Germinal center (tissue), 1 donor: Measurements from ENCODE around the gene COLEC12.

ENCODE experiments used
- DNase-seq: peaks from one replicate; pipeline ENCODE4 v3.0.0; 2012; ENCODE audit warnings: mixed read lengths, low spot score

The COLEC12 gene

GRCh38 chr18:438571-438970 is 61.9 kb downstream of the COLEC12 start:
- no peak for DNase-seq

GRCh38 chr18:435940-436339 is 64.6 kb downstream of the COLEC12 start:
- no peak for DNase-seq

- no peak for DNase-seq
Measured at GRCh38 chr18:434410-434809, 66.1 kb downstream of the COLEC12 start.

- no peak for DNase-seq
Measured at GRCh38 chr18:433960-434359, 66.5 kb downstream of the COLEC12 start.

- DNase-seq, result no peak
Measured at GRCh38 chr18:433298-433697, 67.2 kb downstream of the COLEC12 start.

- DNase-seq, result no peak
Measured at GRCh38 chr18:432791-433190, 67.7 kb downstream of the COLEC12 start.

GRCh38 chr18:429030-429429 is 71.5 kb downstream of the COLEC12 start:
- DNase-seq, result no peak

- no peak for DNase-seq
Measured at GRCh38 chr18:427005-427404, 73.5 kb downstream of the COLEC12 start.

GRCh38 chr18:425106-425745 is 75.3 kb downstream of the COLEC12 start:
- DNase-seq, result no peak

- no peak for DNase-seq
Measured at GRCh38 chr18:424668-425067, 75.8 kb downstream of the COLEC12 start.

- no peak for DNase-seq
Measured at GRCh38 chr18:424071-424661, 76.3 kb downstream of the COLEC12 start.

- no peak for DNase-seq
Measured at GRCh38 chr18:422966-423365, 77.5 kb downstream of the COLEC12 start.

- no peak for DNase-seq
Measured at GRCh38 chr18:421247-422155, 79.0 kb downstream of the COLEC12 start.

- no peak for DNase-seq
Measured at GRCh38 chr18:420661-421246, 79.7 kb downstream of the COLEC12 start.

GRCh38 chr18:419541-420175 is 80.8 kb downstream of the COLEC12 start:
- DNase-seq, result no peak

- DNase-seq, result no peak
Measured at GRCh38 chr18:417495-417894, 83.0 kb downstream of the COLEC12 start.

- DNase-seq, result no peak
Measured at GRCh38 chr18:416930-417329, 83.6 kb downstream of the COLEC12 start.

- DNase-seq, result no peak
Measured at GRCh38 chr18:415617-416612, 84.6 kb downstream of the COLEC12 start.

- no peak for DNase-seq
Measured at GRCh38 chr18:415047-415446, 85.5 kb downstream of the COLEC12 start.

- DNase-seq, result no peak
Measured at GRCh38 chr18:413233-413632, 87.3 kb downstream of the COLEC12 start.

GRCh38 chr18:410047-410455 is 90.5 kb downstream of the COLEC12 start:
- no peak for DNase-seq
